Left forelimb (tissue), 1 donor: ENCODE measurements around the gene GOLGA8Q.
A peak's percentile ranks its signal among the peaks of the same experiment; 100 is the strongest.
"Not testable (repeated sequence)": the region's sequence is repeated elsewhere in the genome, so short reads cannot be mapped to it uniquely, and the experiment has no call there.

ENCODE experiments used
- DNase-seq: peaks from one replicate; pipeline ENCODE4 v3.0.0-alpha.2; 2018; ENCODE audit warnings: low spot score

The GOLGA8Q gene

GRCh38 chr15:30551750-30552149 lies at the start of gene GOLGA8Q:
Gene GOLGA8Q (plus strand): TSS chr15:30552050. CDS start chr15:30552078, 28 bp downstream.
- DNase-seq, result not testable (repeated sequence)

GRCh38 chr15:30502904-30503781 lies 48.7 kb upstream of the GOLGA8Q start:
- DNase-seq, result not testable (repeated sequence)

- peak; percentile 25 for DNase-seq
Measured at GRCh38 chr15:30504162-30504843, 47.5 kb upstream of the GOLGA8Q start.

GRCh38 chr15:30514545-30514944 lies 37.3 kb upstream of the GOLGA8Q start:
- not testable (repeated sequence) for DNase-seq

- not testable (repeated sequence) for DNase-seq
Measured at GRCh38 chr15:30523453-30524243, 28.2 kb upstream of the GOLGA8Q start.

GRCh38 chr15:30525912-30526311 lies 25.9 kb upstream of the GOLGA8Q start:
- not testable (repeated sequence) for DNase-seq

GRCh38 chr15:30529049-30529448 lies 22.8 kb upstream of the GOLGA8Q start:
- not testable (repeated sequence) for DNase-seq

GRCh38 chr15:30566949-30567348 lies 15.1 kb downstream of the GOLGA8Q start:
- DNase-seq, result peak; percentile 31

- not testable (repeated sequence) for DNase-seq
Measured at GRCh38 chr15:30573012-30573491, 21.2 kb downstream of the GOLGA8Q start.

- DNase-seq, result not testable (repeated sequence)
Measured at GRCh38 chr15:30579394-30579970, 27.6 kb downstream of the GOLGA8Q start.

- not testable (repeated sequence) for DNase-seq
Measured at GRCh38 chr15:30580716-30581115, 28.9 kb downstream of the GOLGA8Q start.

GRCh38 chr15:30598953-30599352 lies 47.1 kb downstream of the GOLGA8Q start:
- not testable (repeated sequence) for DNase-seq

- not testable (repeated sequence) for DNase-seq
Measured at GRCh38 chr15:30603796-30604195, 51.9 kb downstream of the GOLGA8Q start, which contains the start of gene GOLGA8H. Gene GOLGA8H (plus strand): TSS chr15:30604028. CDS start chr15:30604126, 98 bp downstream.
